NCI-H748 (cell line): ENCODE measurements around the gene ERF.

Experiments used
- DNase-seq: peaks from one replicate; lab custom pipeline; 2025; ENCODE audit not compliant: unreplicated experiment; lab: John Stamatoyannopoulos, UW

Gene ERF

GRCh38 chr19:42287017-42287826 lies 32.3 kb upstream of the ERF start:
- DNase-seq = no peak

- no peak for DNase-seq
Measured at GRCh38 chr19:42286349-42287016, 31.6 kb upstream of the ERF start.

- no peak for DNase-seq
Measured at GRCh38 chr19:42285988-42286348, 31.0 kb upstream of the ERF start.

- no peak for DNase-seq
Measured at GRCh38 chr19:42285541-42285941, 30.6 kb upstream of the ERF start.

- DNase-seq = peak; percentile 58
Measured at GRCh38 chr19:42284591-42285341, 29.8 kb upstream of the ERF start.

GRCh38 chr19:42284066-42284501 lies 29.2 kb upstream of the ERF start:
- peak; percentile 86 for DNase-seq

- peak; percentile 98 for DNase-seq
Measured at GRCh38 chr19:42283188-42284065, 28.5 kb upstream of the ERF start.

GRCh38 chr19:42282819-42283187 lies 27.9 kb upstream of the ERF start:
- DNase-seq = no peak

- no peak for DNase-seq
Measured at GRCh38 chr19:42281827-42282762, 27.2 kb upstream of the ERF start.

- DNase-seq = peak; percentile 62
Measured at GRCh38 chr19:42281146-42281826, 26.4 kb upstream of the ERF start.

GRCh38 chr19:42280815-42281145 lies 25.9 kb upstream of the ERF start:
- DNase-seq = peak; percentile 66

- peak; percentile 94 for DNase-seq
Measured at GRCh38 chr19:42279902-42280814, 25.2 kb upstream of the ERF start.

- no peak for DNase-seq
Measured at GRCh38 chr19:42279155-42279901, 24.4 kb upstream of the ERF start.

- DNase-seq = no peak
Measured at GRCh38 chr19:42278452-42279154, 23.7 kb upstream of the ERF start.

- DNase-seq = no peak
Measured at GRCh38 chr19:42277821-42278451, 23.0 kb upstream of the ERF start.

GRCh38 chr19:42276821-42277220 lies 21.9 kb upstream of the ERF start:
- DNase-seq = no peak

- no peak for DNase-seq
Measured at GRCh38 chr19:42276284-42276683, 21.4 kb upstream of the ERF start.
